Hematopoietic multipotent progenitor cell (in vitro differentiated cells): ENCODE results near the gene PIGS. TPM values are rescaled to one million over a fixed set of nuclear protein-coding genes. Genes with fewer than 3 reads are reported as not detected.
A peak's percentile ranks its signal among the peaks of the same experiment; 100 is the strongest.
"Not testable (repeated sequence)": the region's sequence is repeated elsewhere in the genome, so short reads cannot be mapped to it uniquely, and the experiment has no call there.

Experiments
- DNase-seq, 3 donors: peaks; one replicate each; pipeline ENCODE4 v3.0.0-alpha.2; 2011 to 2015; ENCODE audit warnings: low read depth in 2 of 3, low spot score in 2 of 3
- total RNA-seq: library from RNA; depleted of rRNA; stranded (reverse); fragments of >200 nt; gene quantifications from one replicate; pipeline ENCODE4 v1.2.3, GENCODE V29; 2012

PIGS gene
- total RNA-seq, 1 donor: 71.6 TPM

- no peak for DNase-seq
Measured at GRCh38 chr17:28532050-28532960, 39.0 kb downstream of the PIGS start.

DNA sequence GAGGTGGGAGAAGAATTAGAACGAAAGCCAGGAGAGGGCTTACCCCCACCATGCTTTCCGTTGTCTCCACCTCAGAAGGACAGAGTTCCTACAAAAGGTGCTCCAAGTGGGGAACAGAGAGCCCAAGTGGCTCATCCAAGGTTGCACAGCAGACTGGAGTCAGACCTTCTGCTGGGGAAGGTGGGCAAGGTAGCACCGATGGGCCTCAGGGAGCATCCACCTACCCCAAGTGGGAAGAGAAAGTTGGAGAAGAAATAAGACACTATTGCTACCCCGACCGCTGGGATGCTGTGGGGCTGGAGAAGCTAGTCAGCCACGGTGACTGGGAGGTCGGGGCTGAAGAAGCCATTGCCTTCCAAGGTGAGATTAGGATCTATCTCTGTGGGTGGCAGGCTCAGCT is 40.4 kb downstream of the PIGS start:
- no peak for DNase-seq

GRCh38 chr17:28530250-28530649 is 41.1 kb downstream of the PIGS start:
- DNase-seq: no peak

GRCh38 chr17:28529013-28529400 is 42.3 kb downstream of the PIGS start:
- no peak for DNase-seq

DNA sequence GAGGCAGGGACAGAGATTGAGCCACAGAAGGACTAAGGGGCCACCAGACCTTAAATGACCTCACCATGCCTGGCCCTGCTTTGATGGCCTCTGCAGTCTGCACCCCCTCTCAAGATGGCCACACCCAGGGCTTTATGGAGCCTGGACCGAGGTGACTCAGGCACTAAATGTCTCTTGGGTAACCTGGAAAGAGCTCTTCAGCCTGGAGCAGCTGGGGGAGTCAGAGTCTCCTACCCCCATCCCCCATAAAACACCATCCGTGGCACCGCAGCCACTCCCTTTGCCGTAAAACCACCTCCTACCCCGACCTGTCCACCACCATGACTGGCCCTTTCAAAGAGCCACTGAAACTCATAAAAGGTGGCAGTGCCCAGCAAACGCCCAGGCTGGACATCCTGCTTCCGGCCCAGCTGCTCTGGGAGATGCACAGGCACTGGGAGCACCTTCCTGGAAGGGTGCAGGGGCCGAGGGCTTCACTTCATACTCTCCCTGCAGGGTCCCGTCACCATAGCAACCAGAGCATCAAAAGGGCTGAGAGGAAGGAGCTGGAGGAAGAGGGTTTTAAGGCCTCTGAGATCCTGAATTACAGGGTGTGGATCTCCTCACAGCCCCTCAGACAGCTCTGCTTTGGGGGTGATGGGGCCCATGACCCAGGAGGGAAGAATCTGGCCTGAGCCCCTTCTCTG is 42.9 kb downstream of the PIGS start:
- DNase-seq: no peak

DNA sequence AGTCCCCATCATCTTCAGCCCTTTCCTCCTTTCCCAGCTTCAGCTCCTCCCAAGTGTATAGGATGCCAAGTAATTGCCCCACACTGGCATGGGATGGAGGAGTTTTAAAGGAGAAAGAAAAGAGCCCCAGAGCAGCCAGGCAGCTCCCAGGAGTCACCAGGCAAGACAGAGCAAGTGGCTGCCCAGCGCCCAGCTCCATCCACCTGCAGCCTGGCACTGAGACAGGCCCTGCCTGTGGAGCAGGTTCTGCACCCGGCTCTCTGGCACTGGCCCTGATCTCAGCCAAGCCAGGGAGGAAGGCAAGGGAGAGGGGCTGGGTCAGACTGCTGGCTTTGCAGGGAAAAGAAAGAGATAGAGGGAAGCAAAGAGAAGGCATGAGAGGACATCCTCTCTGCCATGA is 43.5 kb downstream of the PIGS start:
- DNase-seq: no peak

DNA sequence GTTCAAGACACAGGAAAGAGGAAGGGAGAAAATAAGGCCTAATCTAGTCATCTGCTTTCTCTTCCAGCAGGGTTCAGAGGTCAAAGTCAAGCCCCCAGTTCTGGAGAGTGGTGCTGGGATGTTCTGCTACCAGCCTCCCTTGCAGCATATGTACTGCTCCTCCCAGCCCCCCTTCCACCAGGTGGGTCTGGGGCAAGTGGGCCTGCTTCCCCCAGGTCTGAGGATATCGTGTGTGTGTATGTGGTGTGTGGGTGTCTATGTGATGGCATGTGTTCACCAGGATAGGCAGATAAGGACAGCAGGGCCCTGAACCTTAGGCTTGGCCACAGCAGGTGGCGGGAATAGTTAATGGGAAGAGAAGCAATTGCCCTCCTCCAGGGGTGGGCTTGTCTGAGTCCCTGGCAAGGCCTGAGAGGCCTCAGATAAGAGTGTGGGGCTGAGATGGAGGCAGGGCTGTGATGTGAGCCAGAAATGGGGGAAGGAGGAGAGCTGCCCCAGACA is 44.1 kb downstream of the PIGS start:
- DNase-seq: peak in 2 of 3 donors; percentile 32 to 40

DNA sequence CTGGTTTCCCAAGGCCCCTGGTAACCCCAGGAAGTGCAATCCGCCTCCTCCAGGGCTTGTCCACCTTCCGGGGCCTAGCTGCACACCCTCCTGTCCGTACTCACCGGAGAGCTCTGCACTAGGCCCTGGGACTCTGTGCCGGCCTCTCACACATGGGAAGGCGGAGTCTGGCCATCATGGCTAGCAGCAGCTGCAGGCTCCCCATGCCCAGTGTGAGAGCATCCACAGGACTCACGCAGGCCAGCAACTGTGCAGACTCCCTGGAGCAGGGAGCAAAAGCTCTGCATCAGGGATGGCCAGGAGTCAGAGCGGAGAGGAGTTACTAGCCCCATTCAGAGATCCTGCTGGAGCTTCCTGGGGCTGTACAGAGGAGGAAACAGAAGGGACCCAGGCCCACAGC is 44.9 kb downstream of the PIGS start:
- DNase-seq: no peak

DNA sequence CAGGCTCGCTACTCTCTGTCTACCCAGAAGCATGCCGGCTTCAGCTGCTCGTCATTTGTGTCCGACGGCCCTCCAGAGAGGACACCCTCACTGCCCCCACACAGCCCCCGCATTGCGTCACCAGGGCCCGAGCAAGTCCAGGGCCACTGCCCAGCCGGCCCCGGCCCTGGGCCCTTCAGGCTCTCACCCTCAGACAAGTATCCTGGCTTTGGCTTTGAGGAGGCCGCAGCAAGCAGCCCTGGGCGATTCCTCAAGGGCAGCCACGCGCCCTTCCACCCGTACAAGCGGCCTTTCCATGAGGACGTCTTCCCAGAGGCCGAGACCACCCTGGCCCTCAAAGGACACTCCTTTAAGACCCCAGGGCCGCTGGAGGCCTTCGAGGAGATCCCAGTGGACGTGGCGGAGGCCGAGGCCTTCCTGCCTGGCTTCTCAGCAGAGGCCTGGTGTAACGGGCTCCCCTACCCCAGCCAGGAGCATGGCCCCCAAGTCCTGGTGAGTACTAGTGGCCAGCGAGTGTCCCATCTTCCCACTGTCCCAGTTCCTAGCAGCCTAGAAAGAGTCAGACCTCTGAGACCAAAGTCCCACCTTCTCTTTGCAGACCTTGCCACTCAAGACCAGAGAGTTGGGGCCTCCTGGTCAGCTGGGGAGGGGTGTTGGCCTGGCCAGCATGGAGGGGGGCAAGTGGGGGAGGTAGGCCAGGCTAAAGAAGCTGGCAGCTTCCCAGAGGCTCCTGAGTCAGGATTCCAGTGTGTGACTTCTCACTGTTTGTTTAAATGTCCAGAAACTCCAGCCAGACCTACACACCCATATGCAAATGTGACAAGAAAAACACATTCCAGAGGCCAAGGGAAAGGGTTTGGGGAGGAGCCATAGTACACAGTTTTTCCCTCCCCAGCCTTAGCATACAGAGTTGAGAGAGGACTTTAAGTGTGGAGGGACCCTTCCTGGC is 46.6 kb downstream of the PIGS start:
- DNase-seq: no peak

DNA sequence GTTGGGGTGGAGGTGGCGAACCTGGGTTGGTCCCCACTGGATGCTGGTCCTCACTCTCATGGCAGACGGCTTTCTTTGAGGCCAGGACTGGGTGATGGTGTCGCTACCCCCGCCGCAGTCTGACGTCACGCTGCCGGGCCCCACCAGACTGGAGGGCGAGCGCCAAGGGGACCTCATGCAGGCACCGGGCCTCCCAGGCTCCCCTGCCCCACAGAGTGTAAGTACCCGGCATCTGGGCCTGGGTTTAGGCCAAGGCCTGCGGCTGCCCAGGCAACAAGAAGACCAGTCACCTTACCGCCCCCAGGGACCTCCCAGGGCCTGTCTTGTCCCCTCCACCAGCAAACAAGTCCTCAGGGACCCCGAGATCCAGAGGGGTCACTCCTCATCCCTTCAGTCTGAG is 47.4 kb downstream of the PIGS start:
- no peak for DNase-seq

GRCh38 chr17:28523186-28523585 is 48.1 kb downstream of the PIGS start:
- no peak for DNase-seq

DNA sequence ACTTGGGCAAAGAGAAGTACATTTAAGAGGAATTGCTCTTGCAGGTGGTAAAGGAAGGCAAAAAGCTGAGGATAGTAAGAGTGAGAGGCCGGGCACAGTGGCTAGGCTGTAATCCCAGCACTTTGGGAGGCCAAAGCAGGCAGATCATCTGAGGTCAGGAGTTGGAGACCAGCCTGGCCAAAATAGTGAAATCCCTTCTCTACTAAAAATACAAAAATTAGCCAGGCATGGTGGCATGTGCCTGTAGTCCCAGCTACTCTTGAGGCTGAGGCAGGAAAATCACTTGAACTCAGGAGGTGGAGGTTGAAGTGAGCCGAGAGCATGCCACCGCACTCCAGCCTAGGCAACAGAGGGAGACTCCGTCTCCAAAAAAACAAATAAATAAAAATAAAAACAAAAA is 49.0 kb downstream of the PIGS start:
- DNase-seq: not testable (repeated sequence)

- DNase-seq: no peak
Measured at GRCh38 chr17:28521311-28522085, 49.8 kb downstream of the PIGS start.

GRCh38 chr17:28520687-28521086 is 50.6 kb downstream of the PIGS start:
- no peak for DNase-seq

GRCh38 chr17:28519236-28519635 is 52.1 kb downstream of the PIGS start:
- peak in 2 of 3 donors; percentile 93 to 98 for DNase-seq

DNA sequence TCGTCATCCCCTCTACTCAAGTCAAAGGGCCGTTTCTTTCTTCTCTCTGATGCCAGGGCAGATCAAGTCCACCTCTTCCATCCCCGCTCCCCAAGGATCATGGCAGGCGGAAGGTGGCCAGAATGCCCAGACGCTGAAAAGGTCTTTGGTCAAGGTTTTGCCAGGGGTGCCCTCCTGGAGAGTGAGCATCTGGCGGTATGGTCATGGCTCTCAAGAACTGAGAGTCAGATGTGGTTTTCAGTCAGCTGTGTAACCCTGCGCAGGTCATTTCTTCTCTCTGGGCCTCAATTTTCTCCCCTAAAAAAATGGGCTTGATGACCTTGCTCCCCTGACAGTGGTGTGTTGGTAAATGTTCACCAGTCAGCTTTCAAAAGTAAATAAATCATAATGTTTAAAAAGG is 52.7 kb downstream of the PIGS start:
- no peak for DNase-seq

GRCh38 chr17:28518132-28518531 is 53.2 kb downstream of the PIGS start:
- DNase-seq: peak in 2 of 3 donors; percentile 25 to 60

- no peak for DNase-seq
Measured at GRCh38 chr17:28515518-28515917, 55.8 kb downstream of the PIGS start.

DNA sequence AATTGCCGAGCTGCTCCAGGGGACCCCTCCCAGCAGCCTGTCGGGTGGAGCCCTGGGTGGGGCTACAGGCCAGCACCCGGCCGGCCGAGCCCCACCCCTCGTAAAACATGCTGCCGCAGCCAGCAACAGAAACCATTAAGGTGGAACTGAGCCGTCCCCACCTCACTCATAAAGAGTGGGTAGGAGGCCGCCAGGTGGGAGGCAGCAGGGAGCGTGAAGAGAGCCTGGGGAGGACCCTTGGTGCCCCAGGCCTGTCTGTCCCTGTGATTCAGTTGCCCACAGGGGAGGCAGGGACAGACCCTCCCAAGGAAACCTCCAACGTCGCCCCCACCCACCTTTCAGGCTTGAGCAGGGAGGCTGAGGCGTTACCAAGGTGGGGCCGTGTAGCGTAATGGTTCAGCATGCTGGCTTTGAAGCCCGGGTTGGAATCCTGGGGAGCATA is 56.7 kb downstream of the PIGS start:
- no peak for DNase-seq

GRCh38 chr17:28513476-28513875 is 57.8 kb downstream of the PIGS start:
- no peak for DNase-seq
